SU-DHL-6 (cell line): ENCODE measurements around the gene PSMA5.

Experiments
- CTCF ChIP-seq: fragments of 200-600 bp; sonication (generic); IDR thresholded peaks from one replicate; pipeline ENCODE4 v1.5.1; 2017; ENCODE audit warnings: antibody characterized with exemption, mild to moderate bottlenecking, low read length, moderate library complexity; ENCODE audit not compliant: insufficient read depth, poor library complexity, severe bottlenecking
- EZH2phosphoT487 ChIP-seq: fragments of 200-600 bp; sonication (generic), shearing (Covaris generic); conservative IDR thresholded peaks from 2 replicates; pipeline ENCODE4 v1.6.1; 2018; ENCODE audit warnings: mild to moderate bottlenecking, antibody characterized with exemption, low read length, moderate library complexity, mixed read lengths

- TF ChIP-seq CTCF (no peak), EZH2phosphoT487 (no peak)
Observed at GRCh38 chr1:109361069-109361468, 65.2 kb downstream of the PSMA5 start.
